GM12872 (cell line): ENCODE results near the gene STK36.

Experiments
- TF ChIP-seq, protein P1 (sequence below): IDR thresholded peaks from 3 replicates; pipeline ENCODE4 v1.5.1; 2011; ENCODE audit warnings: low read depth, mild to moderate bottlenecking, low read length, moderate library complexity; ENCODE audit not compliant: insufficient read depth

Gene STK36

DNA sequence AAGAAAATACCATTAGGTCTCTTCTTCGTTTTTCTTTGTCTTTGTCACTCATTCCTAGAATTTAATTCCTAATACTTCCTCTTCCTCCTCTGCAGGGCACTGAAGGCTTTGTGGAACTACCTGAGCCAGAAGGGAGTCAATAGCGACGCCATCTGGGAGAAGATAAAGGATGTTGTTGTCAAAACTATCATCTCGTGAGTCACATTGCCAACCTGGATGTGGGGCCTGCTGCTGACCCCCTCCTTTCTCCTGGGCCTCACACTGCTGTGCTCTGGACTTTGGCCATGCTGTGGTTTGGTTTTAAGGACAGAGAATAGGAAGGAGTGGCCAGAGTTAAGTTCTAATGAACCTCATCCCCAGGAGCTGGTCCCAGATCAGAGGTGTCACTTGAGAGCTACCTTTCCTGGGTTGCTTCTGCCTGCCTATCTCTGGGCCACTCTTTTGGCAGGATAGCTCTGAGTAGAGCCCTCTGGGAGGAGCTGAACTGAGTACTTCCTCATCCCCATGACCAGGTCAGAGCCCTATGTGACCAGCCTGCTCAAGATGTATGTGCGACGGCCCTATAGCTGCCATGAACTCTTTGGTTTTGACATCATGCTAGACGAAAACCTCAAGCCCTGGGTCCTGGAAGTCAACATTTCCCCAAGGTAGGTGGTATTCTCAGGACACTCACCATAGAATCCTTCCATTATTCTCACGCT is 77.0 kb downstream of the STK36 start:
- TF ChIP-seq, protein P1, sequence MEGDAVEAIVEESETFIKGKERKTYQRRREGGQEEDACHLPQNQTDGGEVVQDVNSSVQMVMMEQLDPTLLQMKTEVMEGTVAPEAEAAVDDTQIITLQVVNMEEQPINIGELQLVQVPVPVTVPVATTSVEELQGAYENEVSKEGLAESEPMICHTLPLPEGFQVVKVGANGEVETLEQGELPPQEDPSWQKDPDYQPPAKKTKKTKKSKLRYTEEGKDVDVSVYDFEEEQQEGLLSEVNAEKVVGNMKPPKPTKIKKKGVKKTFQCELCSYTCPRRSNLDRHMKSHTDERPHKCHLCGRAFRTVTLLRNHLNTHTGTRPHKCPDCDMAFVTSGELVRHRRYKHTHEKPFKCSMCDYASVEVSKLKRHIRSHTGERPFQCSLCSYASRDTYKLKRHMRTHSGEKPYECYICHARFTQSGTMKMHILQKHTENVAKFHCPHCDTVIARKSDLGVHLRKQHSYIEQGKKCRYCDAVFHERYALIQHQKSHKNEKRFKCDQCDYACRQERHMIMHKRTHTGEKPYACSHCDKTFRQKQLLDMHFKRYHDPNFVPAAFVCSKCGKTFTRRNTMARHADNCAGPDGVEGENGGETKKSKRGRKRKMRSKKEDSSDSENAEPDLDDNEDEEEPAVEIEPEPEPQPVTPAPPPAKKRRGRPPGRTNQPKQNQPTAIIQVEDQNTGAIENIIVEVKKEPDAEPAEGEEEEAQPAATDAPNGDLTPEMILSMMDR: no peak
